A204.1 (cell line): ENCODE results near the gene EBF3.

Experiments used
- FAIRE-seq: peaks from 2 replicates; lab custom pipeline; 2012; peaks lifted over from hg19 to GRCh38; lab: Jason Lieb, UNC

Gene EBF3

DNA sequence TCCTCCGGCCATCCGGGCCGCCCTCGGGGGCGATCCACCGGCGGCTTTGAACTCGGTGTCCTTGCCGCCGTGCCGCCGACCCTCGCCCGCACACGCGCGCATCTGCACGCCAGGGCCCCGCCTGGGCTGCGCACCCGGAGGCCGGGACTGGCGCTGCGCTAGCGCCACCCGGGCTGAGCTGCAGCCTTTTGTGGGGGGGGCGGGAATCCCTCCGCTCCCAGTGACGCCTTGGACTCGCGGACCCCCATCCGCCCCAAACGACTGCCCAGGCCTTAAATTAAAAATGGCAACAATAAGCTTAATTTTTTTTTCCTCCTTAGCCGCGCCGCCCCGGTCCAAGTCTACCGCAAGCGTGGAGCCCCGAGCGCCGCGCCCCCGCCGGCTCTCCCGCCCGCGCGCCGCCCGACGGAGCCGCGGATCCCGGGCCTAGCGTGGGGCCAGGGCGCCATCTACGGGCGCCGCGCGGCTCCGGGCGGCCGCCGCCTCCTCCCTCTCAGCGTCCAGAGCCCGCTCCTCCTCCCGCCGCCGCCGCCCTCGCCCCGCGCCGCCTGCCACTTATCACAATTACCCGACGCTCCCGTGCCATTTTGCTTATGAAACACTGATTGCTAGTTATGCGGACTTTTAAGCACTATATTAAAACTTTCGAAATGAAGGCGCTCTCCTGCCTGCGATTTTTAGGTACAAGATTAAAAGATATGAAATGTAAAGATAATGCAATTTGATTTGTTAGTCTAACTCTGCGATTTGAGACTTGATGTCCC is 7.5 kb upstream of the EBF3 start:
- FAIRE-seq, result no peak

DNA sequence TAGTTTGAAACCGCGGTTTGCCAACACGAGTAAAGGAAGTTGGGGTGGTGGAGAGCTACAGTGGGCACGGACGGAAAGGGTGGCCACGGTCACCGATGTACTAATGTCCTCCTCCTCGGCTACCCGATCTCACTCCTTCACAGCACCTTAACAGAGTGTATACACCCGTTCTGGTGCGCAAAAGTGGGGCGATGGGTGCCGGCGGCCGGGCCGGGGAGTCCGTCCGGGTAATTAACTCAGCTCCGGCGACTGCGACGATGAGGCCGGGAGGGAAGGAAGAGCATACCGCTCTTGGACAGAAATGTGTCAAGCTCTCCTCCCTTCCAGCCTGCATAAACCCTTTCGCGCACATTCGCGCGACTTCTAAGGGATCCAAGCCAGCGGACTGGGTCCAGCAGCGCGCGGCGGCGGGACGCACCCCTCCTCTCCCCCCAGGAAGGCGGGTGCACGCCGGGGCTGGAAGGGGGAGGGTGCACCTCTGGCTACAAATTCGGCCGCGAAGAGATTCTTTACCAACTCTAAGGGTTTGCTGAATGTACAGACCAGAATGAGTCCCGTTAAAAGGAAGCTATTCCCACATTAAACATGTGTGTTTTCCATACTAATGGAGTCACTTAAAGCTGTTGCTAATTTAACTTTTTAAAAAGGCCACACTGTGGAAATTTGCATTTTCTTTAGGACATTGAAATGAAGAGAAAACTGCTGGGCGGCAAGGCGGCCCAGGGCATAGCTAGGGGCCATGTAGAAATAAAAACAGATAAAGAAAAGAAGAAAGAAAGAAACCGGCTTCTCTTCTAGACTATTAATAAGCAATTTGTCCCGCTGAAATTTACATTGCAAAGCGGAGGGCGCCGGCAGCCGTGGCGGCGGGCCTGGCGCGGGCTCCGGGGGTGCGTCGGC is 6.6 kb upstream of the EBF3 start:
- no peak for FAIRE-seq

DNA sequence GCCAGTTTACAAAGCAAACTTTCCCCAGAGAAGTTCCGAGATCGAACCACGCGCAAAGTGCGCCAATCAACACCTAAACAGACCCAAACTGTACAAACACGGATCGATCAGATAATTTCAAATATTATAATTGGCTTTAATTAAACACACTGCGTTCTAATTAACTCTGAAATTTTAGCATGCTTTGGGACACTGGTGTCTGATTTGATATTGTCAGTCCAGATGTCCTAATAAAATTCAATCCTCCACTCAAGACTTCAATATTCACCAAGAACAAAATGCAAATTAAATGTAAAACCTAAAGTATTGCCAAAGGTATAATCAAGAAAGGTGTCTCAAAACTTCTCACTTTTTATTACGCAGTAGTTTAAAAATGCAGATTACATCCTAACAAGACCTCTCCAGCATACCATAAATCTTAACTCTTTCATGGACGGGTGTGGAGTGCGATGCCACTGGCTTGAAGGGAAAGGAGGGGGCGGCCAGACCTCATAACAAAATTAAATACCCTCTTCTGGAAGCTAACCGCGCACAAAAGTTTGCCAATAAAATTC is 5.9 kb upstream of the EBF3 start:
- FAIRE-seq, result no peak

DNA sequence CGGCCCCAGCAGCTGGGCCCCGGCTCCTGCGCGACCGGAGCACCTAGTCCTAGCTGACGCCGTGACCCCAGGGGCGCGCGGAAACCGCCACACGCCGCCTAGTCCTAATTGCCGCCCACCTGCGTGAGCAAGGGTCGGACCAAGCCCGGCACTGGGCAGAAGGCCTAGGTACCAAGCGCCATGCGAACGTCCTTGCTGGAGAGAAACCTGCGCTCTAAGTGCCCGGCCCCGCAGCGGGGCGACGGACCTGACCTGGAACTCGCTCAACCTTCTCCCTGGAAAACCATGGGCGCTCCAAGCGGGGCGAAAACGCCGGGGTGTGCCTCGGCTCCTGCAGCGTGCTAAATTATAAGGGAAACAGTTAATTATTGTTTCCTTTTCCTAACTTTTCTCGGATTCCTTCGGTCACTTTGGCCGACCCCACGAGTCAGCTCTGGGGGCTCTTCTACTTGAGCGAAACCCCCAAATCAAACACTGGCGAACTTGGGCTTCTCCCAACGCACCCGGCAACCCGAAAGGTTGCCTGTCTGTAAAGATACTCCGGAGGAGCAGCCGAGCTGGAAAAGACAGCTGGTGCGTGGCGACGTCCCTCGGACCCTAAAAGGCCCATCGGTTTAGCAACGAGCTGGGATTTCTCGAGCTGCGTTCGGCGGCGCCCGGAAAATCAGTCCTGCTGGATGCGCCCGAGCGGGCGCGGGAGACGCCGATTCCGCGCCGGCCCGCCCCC is 5.3 kb upstream of the EBF3 start:
- no peak for FAIRE-seq

DNA sequence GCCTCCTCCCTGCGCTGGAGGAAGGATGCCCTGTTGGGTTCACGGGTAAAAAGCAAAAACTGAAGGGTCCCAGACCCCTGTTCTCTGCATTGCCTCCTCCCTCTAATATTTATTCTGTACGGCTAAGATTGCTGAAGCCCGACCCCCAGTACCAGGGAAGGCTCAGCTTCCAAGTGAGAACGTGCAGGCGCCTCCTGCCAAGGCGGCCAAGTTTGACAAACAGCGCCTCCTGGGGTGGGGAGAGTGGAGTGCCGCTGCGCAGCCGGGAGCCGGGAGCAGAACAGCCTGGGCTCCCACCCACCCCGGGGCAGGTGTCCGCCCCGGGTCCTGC is 4.7 kb upstream of the EBF3 start:
- FAIRE-seq, result no peak

DNA sequence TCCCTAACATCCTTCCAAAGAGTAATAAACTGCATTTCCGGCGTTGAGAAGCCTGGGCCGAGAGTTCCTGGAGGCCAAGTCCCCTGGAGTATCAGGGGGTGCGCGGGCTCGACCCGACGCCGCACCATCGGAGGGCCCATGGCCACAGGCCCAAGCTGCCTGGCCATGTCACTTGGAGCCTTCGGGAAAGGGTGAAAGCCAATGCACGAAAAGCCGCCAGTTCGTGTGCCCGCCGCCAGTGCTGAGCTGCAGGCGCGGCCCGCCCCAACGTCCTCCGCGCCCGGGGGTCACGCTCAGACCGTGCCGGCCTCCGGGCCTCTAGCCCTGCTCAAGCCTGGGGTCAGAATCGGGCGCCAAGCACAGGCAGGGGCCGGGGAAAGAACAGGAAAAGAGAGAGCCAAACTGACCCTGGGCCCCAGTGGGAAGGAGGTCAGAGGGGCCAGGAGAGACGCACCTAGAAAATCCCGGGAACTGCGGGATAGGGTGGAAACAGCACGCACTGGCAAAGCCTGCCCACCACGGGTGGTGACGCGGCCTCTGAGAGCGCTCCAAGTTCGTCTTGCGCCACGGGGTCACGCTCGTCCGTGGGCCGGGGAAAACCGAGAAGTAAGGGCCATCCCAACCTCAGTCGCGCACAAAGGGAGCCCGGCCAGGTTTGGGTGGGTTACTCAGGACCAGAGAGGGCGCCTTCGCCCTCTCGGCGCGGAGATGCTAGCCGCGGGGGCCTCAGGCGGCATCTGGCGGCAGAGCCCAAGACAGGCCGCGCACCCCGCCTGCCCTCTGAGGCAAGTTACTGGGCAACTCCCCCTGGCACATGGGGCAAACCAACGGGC is 4.2 kb upstream of the EBF3 start:
- FAIRE-seq, result no peak

DNA sequence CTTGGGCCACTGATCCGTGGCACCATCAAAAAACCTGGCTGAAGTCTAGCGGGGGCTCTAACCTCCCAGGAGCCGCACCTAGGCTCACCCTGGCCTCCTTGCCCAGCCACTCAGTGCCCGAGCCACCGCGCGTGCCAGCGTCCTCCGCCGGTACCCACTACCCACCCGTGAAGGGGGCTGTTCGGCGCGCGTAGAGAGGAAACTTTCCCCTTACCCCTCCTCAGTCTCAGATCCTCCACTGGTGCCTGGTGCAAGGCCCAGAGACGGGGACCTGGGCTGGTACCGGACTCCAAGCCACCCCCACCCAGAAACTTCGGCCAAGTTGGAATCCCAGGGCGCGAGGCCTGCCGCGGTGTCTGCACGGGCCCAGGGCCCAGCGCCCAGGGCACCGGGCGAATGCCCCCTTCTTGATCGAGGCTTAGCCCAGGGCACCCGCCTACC is 3.5 kb upstream of the EBF3 start:
- FAIRE-seq, result no peak

DNA sequence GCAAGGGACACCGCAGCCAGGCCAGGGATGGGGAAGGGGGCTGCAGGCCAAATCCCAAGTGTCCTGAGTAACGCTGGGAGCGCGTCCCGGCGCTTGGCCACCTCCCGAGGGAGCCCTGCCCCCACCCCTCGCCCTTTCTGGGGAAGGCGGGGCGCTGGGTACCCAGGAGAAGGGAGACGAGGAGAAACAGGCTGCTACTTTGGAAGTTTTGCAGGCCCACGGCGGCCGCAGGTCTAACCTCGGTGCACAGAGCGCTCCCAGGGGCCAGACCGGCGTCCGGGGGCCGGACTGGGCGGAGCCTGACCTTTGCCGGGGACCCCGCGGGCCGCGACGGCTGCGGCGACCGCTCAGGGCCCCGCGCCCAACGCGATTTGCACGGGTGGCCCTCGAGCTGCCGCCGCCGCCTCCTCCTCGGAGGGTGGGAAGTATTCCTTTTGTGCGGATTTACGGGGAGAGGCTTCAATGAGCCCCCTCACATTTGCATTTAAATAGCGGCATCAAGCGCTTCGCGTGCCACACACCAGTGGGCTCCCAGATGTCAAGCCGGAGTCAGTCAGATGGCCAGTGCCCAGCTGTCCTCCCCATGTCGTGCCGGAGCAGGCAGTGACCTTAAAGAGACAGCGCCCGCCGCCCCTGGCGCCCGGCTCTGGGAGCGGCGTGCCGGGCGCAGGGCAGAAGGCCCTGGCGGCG is 3.0 kb upstream of the EBF3 start:
- FAIRE-seq, result no peak

DNA sequence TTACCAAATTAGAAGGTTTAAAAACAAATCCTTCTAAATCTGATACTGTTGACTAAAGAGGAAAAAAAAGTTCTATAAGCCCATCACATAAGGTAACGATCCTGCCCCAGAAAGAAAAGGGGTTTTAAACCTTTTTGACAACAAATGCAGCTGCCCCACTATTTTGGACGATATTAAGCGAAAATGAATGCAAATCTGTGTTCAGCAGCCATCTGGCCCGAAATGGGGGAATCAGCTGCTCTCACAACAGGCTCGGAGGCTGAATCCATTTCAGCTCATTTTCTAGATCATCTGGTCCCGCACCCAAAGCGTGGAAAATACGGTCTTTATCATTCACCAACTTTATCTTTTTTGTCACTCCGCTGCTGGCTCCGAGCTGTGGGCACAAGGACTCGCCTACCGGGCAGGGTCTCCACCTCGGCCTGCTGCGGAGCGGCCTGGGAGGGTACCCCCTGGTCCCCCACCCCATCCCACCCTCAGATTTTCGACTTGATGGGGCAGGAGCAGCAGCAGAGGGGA is 2.4 kb upstream of the EBF3 start:
- FAIRE-seq, result no peak

DNA sequence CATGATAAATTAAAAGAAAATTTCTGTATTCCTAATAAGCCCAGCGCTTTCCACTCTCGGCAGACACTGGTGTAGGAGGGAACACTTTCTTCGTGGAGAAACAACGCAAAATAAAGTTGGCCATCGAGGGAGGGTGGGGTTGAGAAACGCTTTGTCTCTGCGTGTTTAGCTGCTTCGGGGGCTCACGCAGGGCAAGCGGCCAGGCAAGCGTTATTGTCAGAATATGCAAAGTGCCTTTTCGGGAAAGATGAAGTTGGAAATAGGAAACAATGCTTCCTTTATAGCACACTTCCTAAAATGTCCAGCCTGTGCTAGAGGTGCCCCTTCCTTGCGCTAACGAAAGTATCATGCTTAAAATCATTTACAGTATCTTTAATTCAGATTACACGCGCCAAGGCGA is 1.9 kb upstream of the EBF3 start:
- FAIRE-seq, result no peak

DNA sequence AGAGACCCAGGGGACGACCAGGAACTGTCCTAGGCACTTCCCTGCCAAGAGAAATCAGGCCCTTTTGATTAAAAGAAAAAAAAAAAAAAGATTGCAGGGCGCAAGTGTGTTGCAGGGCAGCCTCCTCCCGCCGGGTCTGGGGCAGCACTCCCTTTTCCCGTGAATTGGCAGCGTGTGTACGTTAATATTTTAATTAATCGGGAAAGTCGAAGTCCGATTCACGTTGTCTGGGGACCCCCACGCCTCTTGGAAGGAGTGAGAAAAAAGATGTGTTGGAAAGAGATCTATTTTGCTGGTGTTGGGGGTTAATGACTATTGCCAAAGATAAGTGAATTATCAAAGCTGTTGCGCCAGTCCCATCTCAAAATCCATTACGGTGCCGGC is 1.3 kb upstream of the EBF3 start:
- FAIRE-seq, result no peak

DNA sequence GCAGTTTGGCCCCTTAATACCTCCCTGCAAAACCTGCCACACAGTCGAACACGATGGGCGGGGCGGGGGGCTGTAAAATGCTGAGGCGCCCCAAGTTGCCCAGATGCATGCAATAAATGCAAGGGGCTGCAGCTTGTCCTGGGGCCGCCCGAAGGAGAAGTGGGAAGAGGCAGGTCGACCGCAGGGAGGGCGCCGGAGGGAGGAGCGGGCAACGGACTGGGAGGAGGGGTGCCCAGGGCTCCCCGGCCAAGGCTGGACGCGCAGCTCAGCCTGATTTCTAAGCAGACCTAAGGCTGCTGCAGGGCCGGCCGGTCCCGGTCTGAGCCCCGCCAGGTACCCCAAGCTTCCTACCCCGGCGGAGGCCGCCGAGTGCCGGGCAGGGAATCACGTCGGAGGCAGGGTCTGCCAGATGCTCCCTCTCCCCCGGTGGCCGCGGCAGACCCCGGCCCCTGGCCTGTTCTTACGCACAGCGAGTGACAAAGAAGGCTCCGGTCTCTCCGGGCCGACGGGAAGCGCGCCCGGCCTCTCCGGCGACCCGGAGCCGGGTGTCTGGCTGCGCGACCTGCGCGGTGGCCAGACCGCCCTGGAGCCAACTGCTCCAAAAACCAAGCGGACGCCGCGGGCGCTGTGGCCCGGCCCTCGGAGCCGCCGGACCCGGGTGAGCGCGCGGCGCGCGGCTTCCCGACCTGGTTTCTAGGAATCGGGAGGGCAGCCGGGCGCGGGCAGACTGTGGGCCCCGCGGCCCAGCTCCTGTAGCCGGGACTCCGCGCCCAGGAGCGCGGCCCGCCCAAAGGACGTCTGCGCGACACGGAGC is 744 bp upstream of the EBF3 start:
- no peak for FAIRE-seq

DNA sequence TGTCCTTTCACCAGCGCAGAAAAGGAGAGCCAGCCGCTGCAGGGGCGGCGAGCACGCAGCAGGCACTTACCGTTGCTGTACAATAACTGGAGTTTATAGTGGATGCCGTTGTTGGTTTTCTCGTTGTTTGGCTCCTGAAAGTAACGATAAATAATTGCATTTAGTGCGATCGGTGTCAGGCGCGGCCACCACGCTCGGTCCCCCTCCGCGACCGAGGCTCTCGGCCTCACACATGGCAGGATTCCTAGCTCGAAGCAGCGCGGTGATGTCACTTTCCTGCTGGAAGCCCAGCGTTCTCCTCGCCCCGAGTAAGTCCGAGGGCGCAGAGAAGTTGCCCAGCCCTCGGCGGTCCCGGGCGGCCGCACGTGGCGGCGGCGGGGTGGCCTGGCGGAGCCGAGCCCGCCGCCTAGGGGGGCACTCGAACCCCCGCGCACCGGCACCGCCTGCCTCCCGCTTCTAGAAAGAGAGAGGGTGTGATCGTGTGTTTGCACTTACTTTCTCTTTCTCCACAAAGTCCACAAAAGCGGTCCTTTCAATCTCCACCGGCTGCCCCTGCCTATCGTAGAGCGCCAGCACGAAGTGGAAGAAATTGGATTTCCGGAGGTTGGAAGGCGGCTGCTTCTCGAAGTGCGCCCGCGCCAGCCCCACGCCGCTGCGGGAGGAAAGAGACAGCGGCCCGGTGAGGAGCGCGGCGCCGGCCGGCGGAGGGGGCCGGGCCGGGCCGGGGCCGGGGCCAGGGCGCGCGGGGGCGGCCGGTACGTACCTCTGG is 1.0 kb downstream of the EBF3 start:
- FAIRE-seq, result no peak

DNA sequence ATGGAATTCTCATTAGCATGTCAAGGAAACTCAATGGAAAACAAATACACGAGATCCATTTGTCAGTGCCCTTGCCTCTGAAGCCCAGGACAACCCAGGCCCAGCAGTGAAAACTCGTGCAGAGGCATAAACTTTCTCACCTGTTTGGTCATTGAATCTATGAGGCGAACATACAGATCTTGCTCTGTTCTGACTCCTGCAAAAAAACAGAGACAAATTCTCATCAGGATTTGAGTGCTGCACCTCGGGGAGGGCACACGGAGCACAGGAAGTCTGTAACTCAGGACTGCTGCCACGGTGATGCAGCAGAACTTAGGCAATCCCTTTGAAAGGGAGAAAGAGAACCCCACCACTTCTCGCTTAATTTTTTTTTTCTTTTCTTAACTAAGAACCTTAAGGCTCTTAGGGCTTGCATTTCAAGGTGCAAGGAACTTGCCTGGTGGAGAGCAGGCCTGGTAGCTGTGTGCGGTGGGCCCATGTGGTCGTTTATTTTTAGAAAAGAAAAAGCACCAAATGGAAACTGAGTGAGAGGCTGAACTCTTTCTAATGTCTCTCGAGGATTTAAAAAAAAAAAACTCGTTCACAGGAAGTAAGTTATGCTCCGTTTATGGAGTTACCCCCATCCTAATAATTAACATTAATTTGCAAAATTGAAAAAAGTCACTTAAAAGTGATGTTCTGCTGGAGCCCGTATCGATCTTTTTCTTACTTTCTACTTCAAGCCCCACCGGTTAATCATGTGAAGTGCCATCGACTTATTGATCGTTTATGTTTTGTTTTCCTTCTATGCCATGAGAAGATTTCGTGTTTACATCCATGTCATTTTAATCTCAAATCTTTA is 1.8 kb downstream of the EBF3 start:
- FAIRE-seq, result no peak

DNA sequence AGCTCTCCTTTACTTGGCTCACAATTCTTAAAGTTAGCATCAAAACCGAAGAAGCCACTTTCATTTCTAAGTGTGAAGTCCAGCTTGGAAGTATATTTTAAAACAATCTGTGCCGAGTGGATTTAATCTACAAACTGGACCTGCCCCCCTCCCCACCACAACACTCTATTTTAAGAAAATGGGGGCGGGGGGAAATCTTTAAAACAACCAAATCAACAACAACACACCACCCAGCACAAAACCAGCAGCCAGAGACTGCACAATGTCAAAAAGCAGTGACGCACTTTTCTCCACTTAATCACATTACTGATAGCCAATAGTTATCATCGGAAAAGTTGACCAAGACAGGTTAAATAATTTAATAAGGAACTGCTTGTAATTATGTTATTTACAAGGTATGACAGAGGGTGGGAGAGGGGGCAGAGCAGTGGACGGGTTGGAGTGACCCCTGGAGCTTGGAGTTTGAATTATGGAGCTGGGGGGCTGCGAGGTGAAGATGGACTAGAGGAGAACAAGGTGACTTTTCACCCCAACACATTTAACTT is 2.8 kb downstream of the EBF3 start:
- FAIRE-seq, result no peak

DNA sequence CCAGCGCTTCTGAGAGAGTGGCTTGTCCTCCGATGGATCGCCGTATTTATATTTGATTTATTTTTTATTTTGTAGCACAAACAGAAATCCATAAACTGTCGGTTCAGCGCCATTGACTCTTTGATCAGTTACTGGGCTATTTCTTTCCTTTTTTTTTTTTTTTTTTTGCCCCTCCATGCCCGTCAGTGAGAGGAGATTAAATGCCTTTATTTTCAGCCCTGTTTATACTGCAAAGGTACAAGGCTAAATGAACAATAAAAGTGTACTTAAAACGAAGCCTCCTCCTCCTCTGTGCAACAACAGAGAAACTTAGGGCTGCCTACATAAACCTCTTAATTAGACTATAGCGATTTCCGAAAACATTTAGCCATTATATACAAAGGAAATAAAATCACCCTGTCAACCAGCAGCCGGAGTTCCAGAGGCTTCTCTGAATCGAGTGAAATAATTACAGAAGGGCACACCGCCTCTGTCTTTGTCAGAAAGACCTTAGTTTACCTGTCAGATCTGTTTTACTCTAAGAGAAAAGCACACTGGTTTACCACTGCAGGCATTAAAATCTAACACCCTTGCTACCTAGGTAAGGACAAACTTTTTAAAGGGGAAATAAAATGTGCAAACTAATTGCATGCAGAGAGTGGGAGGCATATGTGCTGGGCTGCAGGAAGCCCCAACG is 3.5 kb downstream of the EBF3 start:
- no peak for FAIRE-seq
